ENCODE measurements around the gene COL27A1. TPM values are rescaled to one million over a fixed set of nuclear protein-coding genes. Genes with fewer than 3 reads are reported as not detected.

COL27A1 gene
- polyA plus RNA-seq, 1 donor (not counting 4 experiments of a cell fraction or from before 2014, with no cell fraction given) = 14.0 TPM

- FAIRE-seq = no peak
Observed at GRCh38 chr9:114134827-114135396, 20.4 kb upstream of the COL27A1 start.

GRCh38 chr9:114137831-114138230, 17.5 kb upstream of the COL27A1 start:
- no peaks in the 10 kb centered on the region for H3K9me3 ChIP-seq (ENCODE audit: control insufficient read depth, low read depth, low read length)
- H3K79me2 ChIP-seq (ENCODE audit: control insufficient read depth, insufficient read depth, low read length) = no peaks in the 10 kb centered on the region
- H3K27me3 ChIP-seq (ENCODE audit: control insufficient read depth, extremely low read depth, insufficient read depth, low read length) = peaks cover 22% of the 10 kb centered on the region
- TF ChIP-seq EZH2 (IDR thresholded peaks at IDR 0.05; ENCODE audit: low read length) (no peak), CTCF (optimal IDR thresholded peaks at IDR 0.05 in 1 of 3, IDR thresholded peaks at IDR 0.05 in 1 of 3, conservative IDR thresholded peaks at IDR 0.05 in 1 of 3; ENCODE audit: extremely low read depth in 1 of 3, insufficient read depth in 2 of 3, low read length in 3 of 3) (no peak)
- H3K27ac ChIP-seq (ENCODE audit: control insufficient read depth, insufficient read depth, low read length) = no peak overlapping the region
- no peak overlapping the region for H3K9ac ChIP-seq (ENCODE audit: control insufficient read depth, extremely low read depth, insufficient read depth, low read length)
- H3K9me1 ChIP-seq (ENCODE audit: control insufficient read depth, extremely low read depth, insufficient read depth, low read length) = no peaks in the 10 kb centered on the region
- dilution Hi-C loops (cut with MboI; ENCODE audit: extremely low pct_ligation_motif_present, low sequenced_read_pairs) = no loop called here
- H3K36me3 ChIP-seq (ENCODE audit: control insufficient read depth in 2 of 2, extremely low read depth in 1 of 2, insufficient read depth in 2 of 2, low read length in 2 of 2) = no peaks in the 10 kb centered on the region
- no peak overlapping the region for H3K4me3 ChIP-seq (ENCODE audit: control insufficient read depth in 2 of 3, extremely low read depth in 1 of 3, insufficient read depth in 2 of 3, low read depth in 1 of 3, low read length in 3 of 3)
- H2AFZ ChIP-seq (ENCODE audit: control insufficient read depth, low read length) = no peak overlapping the region
- H4K20me1 ChIP-seq (ENCODE audit: control insufficient read depth, extremely low read depth, insufficient read depth, low read length) = no peaks in the 10 kb centered on the region
- H3K4me1 ChIP-seq (ENCODE audit: control insufficient read depth, extremely low read depth, insufficient read depth, low read length) = no peaks in the 10 kb centered on the region
- DNase-seq (ENCODE audit: low read depth, low spot score) = no peak
- H3K4me2 ChIP-seq (ENCODE audit: control insufficient read depth, extremely low read depth, insufficient read depth, low read depth, low read length) = no peak overlapping the region
- FAIRE-seq = no peak

More at GRCh38 chr9:114134827-114135396, 20.4 kb upstream of the COL27A1 start:
- TF ChIP-seq EZH2 (IDR thresholded peaks at IDR 0.05; ENCODE audit: low read length) (no peak), CTCF (optimal IDR thresholded peaks at IDR 0.05 in 1 of 3, IDR thresholded peaks at IDR 0.05 in 1 of 3, conservative IDR thresholded peaks at IDR 0.05 in 1 of 3; ENCODE audit: extremely low read depth in 1 of 3, insufficient read depth in 2 of 3, low read length in 3 of 3) (no peak)
- H3K9me3 ChIP-seq (ENCODE audit: control insufficient read depth, low read depth, low read length) = no peaks in the 10 kb centered on the region
- peaks cover 31% of the 10 kb centered on the region for H3K27me3 ChIP-seq (ENCODE audit: control insufficient read depth, extremely low read depth, insufficient read depth, low read length)
- no peaks in the 10 kb centered on the region for H3K9me1 ChIP-seq (ENCODE audit: control insufficient read depth, extremely low read depth, insufficient read depth, low read length)
- no peak overlapping the region for H3K9ac ChIP-seq (ENCODE audit: control insufficient read depth, extremely low read depth, insufficient read depth, low read length)
- no peak overlapping the region for H3K4me3 ChIP-seq (ENCODE audit: control insufficient read depth in 2 of 3, extremely low read depth in 1 of 3, insufficient read depth in 2 of 3, low read depth in 1 of 3, low read length in 3 of 3)
- H3K27ac ChIP-seq (ENCODE audit: control insufficient read depth, insufficient read depth, low read length) = no peak overlapping the region
- H2AFZ ChIP-seq (ENCODE audit: control insufficient read depth, low read length) = no peak overlapping the region
- dilution Hi-C loops (cut with MboI; ENCODE audit: extremely low pct_ligation_motif_present, low sequenced_read_pairs) = no loop called here
- no peaks in the 10 kb centered on the region for H3K79me2 ChIP-seq (ENCODE audit: control insufficient read depth, insufficient read depth, low read length)
- no peaks in the 10 kb centered on the region for H4K20me1 ChIP-seq (ENCODE audit: control insufficient read depth, extremely low read depth, insufficient read depth, low read length)
- no peak for DNase-seq (ENCODE audit: low read depth, low spot score)
- H3K4me1 ChIP-seq (ENCODE audit: control insufficient read depth, extremely low read depth, insufficient read depth, low read length) = no peaks in the 10 kb centered on the region
- no peaks in the 10 kb centered on the region for H3K36me3 ChIP-seq (ENCODE audit: control insufficient read depth in 2 of 2, extremely low read depth in 1 of 2, insufficient read depth in 2 of 2, low read length in 2 of 2)
- H3K4me2 ChIP-seq (ENCODE audit: control insufficient read depth, extremely low read depth, insufficient read depth, low read depth, low read length) = no peak overlapping the region

All from keratinocyte (primary cell).